ENCODE results near the gene HRCT1. TPM values are rescaled to one million over a fixed set of nuclear protein-coding genes. Genes with fewer than 3 reads are reported as not detected.

HRCT1 gene
- total RNA-seq, 1 donor from 2014 or later = not detected

- no peak overlapping the region for H3K27ac Mint-ChIP-seq
- peaks cover 11% of the 10 kb centered on the region for H3K9me3 Mint-ChIP-seq (ENCODE audit: low read depth)
- H3K36me3 Mint-ChIP-seq (ENCODE audit: insufficient read depth) = no peaks in the 10 kb centered on the region
- no peak overlapping the region for H3K4me3 Mint-ChIP-seq (ENCODE audit: low read depth)
- peaks cover 45% of the 10 kb centered on the region for H3K27me3 Mint-ChIP-seq
- DNase-seq (ENCODE audit: low spot score, unreplicated experiment) = no peak
- H3K4me1 Mint-ChIP-seq (ENCODE audit: low read depth) = peaks cover 6% of the 10 kb centered on the region
- TF ChIP-seq CTCF (IDR thresholded peaks at IDR 0.05; ENCODE audit: unreplicated experiment) = no peak
Measured at GRCh38 chr9:35940458-35941407, 34.7 kb downstream of the HRCT1 start.

- TF ChIP-seq CTCF (IDR thresholded peaks at IDR 0.05; ENCODE audit: unreplicated experiment) = no peak
- Mint-ChIP-seq H3K9me3 (ENCODE audit: low read depth) (peaks cover 6% of the 10 kb centered on the region), H3K27ac (no peak overlapping the region), H3K4me1 (ENCODE audit: low read depth) (peaks cover 2% of the 10 kb centered on the region), H3K36me3 (ENCODE audit: insufficient read depth) (no peaks in the 10 kb centered on the region), H3K27me3 (peaks cover 41% of the 10 kb centered on the region), H3K4me3 (ENCODE audit: low read depth) (no peak overlapping the region)
- DNase-seq (ENCODE audit: low spot score, unreplicated experiment) = no peak
Measured at GRCh38 chr9:35942286-35942685, 36.3 kb downstream of the HRCT1 start.

GRCh38 chr9:35944173-35944572, 38.2 kb downstream of the HRCT1 start:
- Mint-ChIP-seq H3K36me3 (ENCODE audit: insufficient read depth) (no peaks in the 10 kb centered on the region), H3K27me3 (peaks cover 34% of the 10 kb centered on the region), H3K9me3 (ENCODE audit: low read depth) (peaks cover 4% of the 10 kb centered on the region), H3K4me3 (ENCODE audit: low read depth) (no peak overlapping the region), H3K27ac (no peak overlapping the region), H3K4me1 (ENCODE audit: low read depth) (peaks cover 2% of the 10 kb centered on the region)
- TF ChIP-seq CTCF (IDR thresholded peaks at IDR 0.05; ENCODE audit: unreplicated experiment) = no peak
- DNase-seq (ENCODE audit: low spot score, unreplicated experiment) = no peak

GRCh38 chr9:35944841-35945240, 38.8 kb downstream of the HRCT1 start:
- Mint-ChIP-seq H3K27me3 (peaks cover 32% of the 10 kb centered on the region), H3K9me3 (ENCODE audit: low read depth) (peaks cover 4% of the 10 kb centered on the region), H3K36me3 (ENCODE audit: insufficient read depth) (no peaks in the 10 kb centered on the region), H3K4me1 (ENCODE audit: low read depth) (peaks cover 2% of the 10 kb centered on the region), H3K27ac (no peak overlapping the region), H3K4me3 (ENCODE audit: low read depth) (no peak overlapping the region)
- no peak for TF ChIP-seq CTCF (IDR thresholded peaks at IDR 0.05; ENCODE audit: unreplicated experiment)
- DNase-seq (ENCODE audit: low spot score, unreplicated experiment) = no peak

- Mint-ChIP-seq H3K9me3 (ENCODE audit: low read depth) (peaks cover 4% of the 10 kb centered on the region), H3K4me1 (ENCODE audit: low read depth) (peaks cover 2% of the 10 kb centered on the region), H3K4me3 (ENCODE audit: low read depth) (peak overlapping the region; percentile 45), H3K27ac (no peak overlapping the region), H3K27me3 (peaks cover 30% of the 10 kb centered on the region), H3K36me3 (ENCODE audit: insufficient read depth) (no peaks in the 10 kb centered on the region)
- peak; percentile 78 for TF ChIP-seq CTCF (IDR thresholded peaks at IDR 0.05; ENCODE audit: unreplicated experiment)
- DNase-seq (ENCODE audit: low spot score, unreplicated experiment) = peak; percentile 52
Measured at GRCh38 chr9:35945341-35946018, 39.5 kb downstream of the HRCT1 start.
